HUES64 (cell line): ENCODE measurements around the gene FGD4.

Source experiments
- H3K27ac ChIP-seq: 2 replicates; pipeline ENCODE4 v1.7.0; 2013; ENCODE audit warnings: low read depth, low read length, inconsistent platforms
- H3K27me3 ChIP-seq: 2 replicates; pipeline ENCODE4 v1.6.1; 2013; ENCODE audit warnings: mild to moderate bottlenecking, low read length; ENCODE audit not compliant: insufficient read depth
- H3K36me3 ChIP-seq: 2 replicates; pipeline ENCODE4 v1.6.1; 2013; ENCODE audit warnings: mild to moderate bottlenecking, low read length; ENCODE audit not compliant: insufficient read depth
- H3K4me1 ChIP-seq: 2 replicates; pipeline ENCODE4 v1.6.1; 2013; ENCODE audit warnings: mild to moderate bottlenecking, low read length, moderate library complexity; ENCODE audit not compliant: insufficient read depth
- H3K4me3 ChIP-seq: 2 replicates; pipeline ENCODE4 v1.5.1; 2013; ENCODE audit warnings: mild to moderate bottlenecking, low read length, moderate library complexity
- H3K9ac ChIP-seq: 2 replicates; pipeline ENCODE4 v1.6.1; 2013; ENCODE audit warnings: mild to moderate bottlenecking, low read depth, low read length
- H3K9me3 ChIP-seq: 2 replicates; pipeline ENCODE4 v1.6.1; 2013; ENCODE audit warnings: low read depth, low read length; ENCODE audit not compliant: insufficient read depth
- WGBS: fragments of 150-250, 120-280 bp; methylation state at CpG from one replicate; pipeline ENCODE4 v1.1.7; 2013; ENCODE audit warnings: missing lambda C conversion rate; 5-methylcytosine and 5-hydroxymethylcytosine counted together

Gene FGD4

GRCh38 chr12:32476446-32476845 lies 77.1 kb downstream of the FGD4 start:
- H3K9ac ChIP-seq, result no peak overlapping the region
- 94% methylated on average over 3 of the region's 3 CpGs for WGBS
- no peak overlapping the region for H3K4me3 ChIP-seq
- no peaks in the 10 kb centered on the region for H3K27me3 ChIP-seq
- H3K9me3 ChIP-seq, result no peaks in the 10 kb centered on the region
- H3K36me3 ChIP-seq, result peaks cover 21% of the 10 kb centered on the region; the same call in 1 of the 2 replicates
- no peak overlapping the region for H3K27ac ChIP-seq
- 0 out of 2 replicates have a peak, but pooled peaks cover 6% of the 10 kb centered on the region for H3K4me1 ChIP-seq

DNA sequence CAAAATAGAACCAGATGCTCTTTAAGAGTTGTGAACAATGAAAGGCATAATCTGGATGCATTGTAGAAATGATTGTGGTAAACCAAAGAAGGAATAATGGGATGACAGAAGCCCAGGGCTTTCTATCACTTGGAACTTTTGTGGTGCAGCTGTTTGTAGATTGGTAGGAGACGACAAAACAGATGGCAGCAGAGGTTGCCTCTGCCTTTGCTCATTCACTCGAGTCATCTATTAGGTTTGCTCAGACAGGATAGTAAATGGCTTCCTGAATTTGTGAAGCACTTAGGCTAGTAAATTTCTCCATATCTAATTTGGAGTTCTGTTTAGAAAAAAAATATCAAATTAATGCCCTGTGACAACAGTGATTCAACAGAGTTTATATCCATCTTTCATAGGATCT lies 78.4 kb downstream of the FGD4 start:
- Histone ChIP-seq H3K4me1 (0 out of 2 replicates have a peak, but pooled peaks cover 6% of the 10 kb centered on the region), H3K36me3 (peaks cover 17% of the 10 kb centered on the region; the same call in 1 of the 2 replicates), H3K4me3 (no peak overlapping the region), H3K9ac (no peak overlapping the region), H3K27me3 (no peaks in the 10 kb centered on the region), H3K9me3 (no peaks in the 10 kb centered on the region), H3K27ac (no peak overlapping the region)
- 87% methylated on average over 2 of the region's 2 CpGs for WGBS

DNA sequence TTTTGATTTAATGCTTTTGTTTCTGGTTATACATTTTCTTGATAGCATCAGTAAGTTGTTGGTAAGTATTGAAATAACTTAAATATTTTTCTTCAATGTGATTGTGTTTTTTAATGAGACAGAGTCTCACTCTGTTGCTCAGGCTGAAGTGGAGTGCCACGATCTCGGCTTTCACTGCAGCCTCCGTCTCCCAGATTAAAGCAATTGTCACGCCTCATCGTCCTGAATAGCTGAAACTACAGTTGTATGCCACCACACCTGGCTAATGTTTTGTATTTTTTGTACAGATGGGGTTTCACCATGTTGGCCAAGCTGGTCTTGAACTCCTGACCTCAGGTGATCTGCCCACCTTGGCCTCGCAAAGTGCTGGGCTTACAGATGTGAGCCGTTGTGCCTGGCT lies 78.8 kb downstream of the FGD4 start:
- Histone ChIP-seq H3K4me1 (0 out of 2 replicates have a peak, but pooled peaks cover 6% of the 10 kb centered on the region), H3K9me3 (no peaks in the 10 kb centered on the region), H3K4me3 (no peak overlapping the region), H3K36me3 (peaks cover 17% of the 10 kb centered on the region; the same call in 1 of the 2 replicates), H3K9ac (no peak overlapping the region), H3K27ac (no peak overlapping the region), H3K27me3 (no peaks in the 10 kb centered on the region)
- WGBS, result 94% methylated on average over 7 of the region's 7 CpGs

DNA sequence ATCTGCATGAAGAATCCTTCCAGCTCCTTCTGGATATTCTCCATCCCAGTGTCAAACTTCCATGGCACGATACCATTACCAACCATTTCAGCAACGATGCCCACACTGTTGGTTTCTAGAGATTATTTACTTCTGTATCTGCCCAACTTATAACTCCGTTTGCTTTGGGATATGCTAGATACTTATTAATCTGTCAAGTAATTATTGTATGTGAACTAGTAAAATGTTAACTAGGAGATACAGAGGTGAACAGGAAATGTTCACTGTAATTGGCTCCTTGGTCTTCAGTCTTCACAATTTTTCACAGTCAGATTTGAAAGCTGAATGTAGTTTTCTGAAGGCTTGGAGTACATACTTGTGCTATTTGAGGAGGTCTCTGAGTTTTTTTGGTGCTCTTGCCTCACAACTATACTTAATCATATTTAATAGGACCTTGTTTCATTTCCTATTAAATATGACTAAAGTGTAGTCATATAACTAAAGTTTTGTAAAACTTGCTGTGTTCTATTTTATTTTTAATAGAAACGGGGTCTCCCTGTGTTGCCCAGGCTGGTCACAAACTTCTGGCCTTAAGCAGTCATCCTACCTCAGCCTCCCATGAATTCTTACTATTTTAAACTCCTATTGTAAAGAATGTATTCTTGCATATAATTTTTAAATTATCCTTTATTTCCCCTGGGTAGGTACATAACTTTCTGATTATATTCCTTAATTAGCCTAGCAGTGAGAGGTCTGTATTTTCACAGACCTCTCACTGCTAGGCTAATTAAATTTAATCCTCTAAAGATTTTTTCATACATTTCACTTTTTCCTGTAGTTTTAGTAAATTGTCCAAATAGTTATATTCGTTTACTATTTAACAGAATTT lies 79.7 kb downstream of the FGD4 start:
- Histone ChIP-seq H3K9me3 (no peaks in the 10 kb centered on the region), H3K36me3 (peaks cover 19% of the 10 kb centered on the region; the same call in 1 of the 2 replicates), H3K4me1 (0 out of 2 replicates have a peak, but pooled peaks cover 6% of the 10 kb centered on the region), H3K9ac (no peak overlapping the region), H3K27ac (no peak overlapping the region), H3K4me3 (no peak overlapping the region), H3K27me3 (no peaks in the 10 kb centered on the region)
- WGBS, result 93% methylated on average over 3 of the region's 5 CpGs

- Histone ChIP-seq H3K4me1 (no peaks in the 10 kb centered on the region), H3K27ac (no peak overlapping the region; the same call in 1 of the 2 replicates), H3K9ac (no peak overlapping the region), H3K27me3 (no peaks in the 10 kb centered on the region), H3K9me3 (no peaks in the 10 kb centered on the region), H3K4me3 (no peak overlapping the region), H3K36me3 (peaks cover 19% of the 10 kb centered on the region; the same call in 1 of the 2 replicates)
- WGBS, result 93% methylated on average over 3 of the region's 3 CpGs
Measured at GRCh38 chr12:32482226-32482625, 82.9 kb downstream of the FGD4 start.

DNA sequence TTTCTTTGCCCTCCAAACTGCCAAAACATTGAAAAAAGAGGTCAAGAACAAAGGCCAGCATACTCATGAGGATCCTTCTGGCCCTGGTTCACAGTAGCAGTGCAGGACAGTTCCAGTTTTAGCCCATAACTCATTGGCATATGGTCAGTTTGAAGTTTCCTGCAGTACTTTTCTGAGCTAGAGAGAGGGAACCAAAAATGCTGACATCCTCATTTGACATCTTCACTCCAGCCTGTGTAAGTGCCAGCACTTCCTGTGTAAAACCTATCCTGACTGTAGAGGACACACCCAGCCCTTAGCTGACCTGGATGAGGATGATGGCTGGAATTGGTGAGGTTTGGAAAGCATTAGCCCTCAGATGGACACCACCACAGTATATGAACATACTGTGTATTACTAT lies 84.1 kb downstream of the FGD4 start:
- H3K9ac ChIP-seq, result no peak overlapping the region
- H3K4me1 ChIP-seq, result no peaks in the 10 kb centered on the region
- no peaks in the 10 kb centered on the region for H3K27me3 ChIP-seq
- peaks cover 16% of the 10 kb centered on the region; the same call in 1 of the 2 replicates for H3K36me3 ChIP-seq
- no peak overlapping the region for H3K4me3 ChIP-seq
- H3K27ac ChIP-seq, result no peak overlapping the region
- H3K9me3 ChIP-seq, result no peaks in the 10 kb centered on the region

DNA sequence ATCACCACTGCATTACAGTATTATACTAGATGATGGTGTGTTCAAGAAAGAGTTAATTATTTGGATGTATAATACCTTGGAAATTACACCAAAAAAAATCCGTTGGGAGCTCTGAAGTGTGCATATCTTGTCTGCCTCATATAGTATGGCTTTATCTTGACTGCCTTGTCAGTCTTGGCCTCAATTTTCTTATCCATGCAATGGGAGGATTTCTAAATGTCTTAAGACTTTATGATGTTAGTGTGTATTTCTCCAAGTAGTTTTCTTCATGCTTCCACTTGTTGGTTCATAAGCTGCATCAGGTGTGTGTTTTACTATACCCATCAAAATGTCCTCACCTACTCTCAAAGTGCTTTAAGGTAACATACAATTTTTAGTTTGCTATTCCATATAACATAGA lies 84.6 kb downstream of the FGD4 start:
- 93% methylated on average over 1 of the region's 1 CpG for WGBS
- Histone ChIP-seq H3K36me3 (peaks cover 11% of the 10 kb centered on the region; the same call in 1 of the 2 replicates), H3K4me1 (no peaks in the 10 kb centered on the region), H3K27ac (no peak overlapping the region), H3K27me3 (no peaks in the 10 kb centered on the region), H3K9me3 (no peaks in the 10 kb centered on the region), H3K4me3 (no peak overlapping the region), H3K9ac (no peak overlapping the region)

DNA sequence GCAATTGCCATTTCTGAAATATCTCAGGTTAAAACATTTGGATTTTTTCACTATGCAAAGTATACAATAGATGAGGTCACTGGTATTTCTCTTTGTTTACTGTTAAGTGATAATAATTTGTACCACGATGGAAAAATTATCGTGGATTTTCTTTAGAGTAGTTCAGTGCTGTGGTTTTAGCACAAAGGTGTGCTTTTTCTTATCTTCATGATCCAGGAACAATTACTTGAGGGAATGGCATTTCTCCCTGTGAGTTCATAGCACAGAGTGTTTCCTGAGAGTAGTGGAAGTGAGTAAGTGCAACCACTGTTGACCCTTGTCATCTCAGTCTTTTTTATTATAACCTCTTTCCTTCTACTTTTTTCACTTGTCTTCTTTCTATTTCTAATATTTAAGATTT lies 86.8 kb downstream of the FGD4 start:
- Histone ChIP-seq H3K27me3 (no peaks in the 10 kb centered on the region), H3K27ac (no peak overlapping the region), H3K36me3 (peaks cover 11% of the 10 kb centered on the region; the same call in 1 of the 2 replicates), H3K4me1 (peaks cover 7% of the 10 kb centered on the region), H3K9me3 (no peaks in the 10 kb centered on the region), H3K9ac (no peak overlapping the region), H3K4me3 (no peak overlapping the region)
- 87% methylated on average over 2 of the region's 2 CpGs for whole genome bisulfite sequencing

DNA sequence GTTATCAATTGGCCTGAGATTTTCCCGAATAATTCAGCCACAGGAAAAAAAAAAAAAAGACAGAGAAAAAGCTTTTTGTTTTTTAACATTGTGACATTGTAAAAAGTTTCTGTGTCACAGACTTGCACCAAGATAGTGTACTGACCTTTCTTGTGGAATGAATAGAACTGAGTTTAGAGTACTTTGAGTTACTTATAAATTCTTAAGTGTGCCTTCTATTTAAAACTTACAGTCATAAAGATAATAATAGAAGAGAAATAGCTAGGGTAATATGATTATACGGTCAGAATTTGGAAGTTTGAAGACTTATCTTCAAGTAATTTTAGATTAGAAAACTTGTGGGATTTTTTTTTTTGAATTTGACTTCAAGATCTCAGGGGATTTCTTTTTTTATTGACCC lies 88.8 kb downstream of the FGD4 start:
- H3K9me3 ChIP-seq, result no peaks in the 10 kb centered on the region
- peaks cover 9% of the 10 kb centered on the region; the same call in 1 of the 2 replicates for H3K36me3 ChIP-seq
- H3K27me3 ChIP-seq, result no peaks in the 10 kb centered on the region
- H3K4me3 ChIP-seq, result no peak overlapping the region
- no peak overlapping the region for H3K27ac ChIP-seq
- WGBS, result 100% methylated on average over 2 of the region's 2 CpGs
- H3K4me1 ChIP-seq, result peaks cover 12% of the 10 kb centered on the region
- no peak overlapping the region for H3K9ac ChIP-seq

GRCh38 chr12:32489070-32489469 lies 89.7 kb downstream of the FGD4 start:
- 67% methylated on average over 2 of the region's 2 CpGs for WGBS
- H3K27ac ChIP-seq, result no peak overlapping the region
- H3K9me3 ChIP-seq, result no peaks in the 10 kb centered on the region
- H3K9ac ChIP-seq, result no peak overlapping the region
- H3K4me1 ChIP-seq, result peaks cover 12% of the 10 kb centered on the region
- no peaks in the 10 kb centered on the region for H3K27me3 ChIP-seq
- no peak overlapping the region for H3K4me3 ChIP-seq
- H3K36me3 ChIP-seq, result peaks cover 4% of the 10 kb centered on the region; the same call in 1 of the 2 replicates

GRCh38 chr12:32490801-32491200 lies 91.4 kb downstream of the FGD4 start:
- Histone ChIP-seq H3K36me3 (no peaks in the 10 kb centered on the region), H3K9me3 (no peaks in the 10 kb centered on the region), H3K9ac (no peak overlapping the region), H3K27me3 (no peaks in the 10 kb centered on the region), H3K4me3 (no peak overlapping the region), H3K4me1 (peaks cover 17% of the 10 kb centered on the region), H3K27ac (no peak overlapping the region)
- WGBS, result 90% methylated on average over 2 of the region's 2 CpGs
